DLD1 (cell line): Measurements from ENCODE around the gene TIE1.

Source experiments
- in situ Hi-C: cut with HindIII; loops from 2 replicates; pipeline ENCODE4 v1.10.0; 2017; ENCODE audit warnings: low sequenced_read_pairs

Gene TIE1

GRCh38 chr1:43334453-43335205 lies 33.8 kb downstream of the TIE1 start:
- in situ Hi-C loops, result no loop called here

- in situ Hi-C loops, result no loop called here
Observed at GRCh38 chr1:43337588-43337987, 36.8 kb downstream of the TIE1 start, which contains the start of gene MPL. Gene MPL, plus strand, starts transcription at chr1:43337818. Its CDS starts 31 bp downstream, at chr1:43337849.

GRCh38 chr1:43338001-43338400 lies 37.2 kb downstream of the TIE1 start:
- in situ Hi-C loops, result no loop called here

GRCh38 chr1:43339584-43340232 lies 38.9 kb downstream of the TIE1 start:
- in situ Hi-C loops, result no loop called here

GRCh38 chr1:43340559-43340958 lies 39.8 kb downstream of the TIE1 start:
- in situ Hi-C loops, result no loop called here

- in situ Hi-C loops, result no loop called here
Observed at GRCh38 chr1:43344267-43344850, 43.6 kb downstream of the TIE1 start.

GRCh38 chr1:43345120-43345519 lies 44.3 kb downstream of the TIE1 start:
- in situ Hi-C loops, result no loop called here

GRCh38 chr1:43346636-43347035 lies 45.9 kb downstream of the TIE1 start:
- in situ Hi-C loops, result no loop called here

- in situ Hi-C loops, result no loop called here
Observed at GRCh38 chr1:43348343-43348808, 47.6 kb downstream of the TIE1 start.

GRCh38 chr1:43348809-43349593 lies 48.2 kb downstream of the TIE1 start:
- in situ Hi-C loops, result no loop called here

GRCh38 chr1:43349594-43350306 lies 49.0 kb downstream of the TIE1 start:
- in situ Hi-C loops, result no loop called here

- in situ Hi-C loops, result no loop called here
Observed at GRCh38 chr1:43350976-43351375, 50.2 kb downstream of the TIE1 start.

- in situ Hi-C loops, result no loop called here
Observed at GRCh38 chr1:43351421-43352350, 50.9 kb downstream of the TIE1 start.

GRCh38 chr1:43352351-43352705 lies 51.5 kb downstream of the TIE1 start:
- in situ Hi-C loops, result no loop called here

GRCh38 chr1:43352881-43353280 lies 52.1 kb downstream of the TIE1 start:
- in situ Hi-C loops, result no loop called here

GRCh38 chr1:43354471-43354870 lies 53.7 kb downstream of the TIE1 start:
- in situ Hi-C loops, result no loop called here

- in situ Hi-C loops, result no loop called here
Observed at GRCh38 chr1:43354936-43355335, 54.2 kb downstream of the TIE1 start.

GRCh38 chr1:43357251-43357650 lies 56.5 kb downstream of the TIE1 start:
- in situ Hi-C loops, result no loop called here

- in situ Hi-C loops, result no loop called here
Observed at GRCh38 chr1:43358121-43358745, 57.5 kb downstream of the TIE1 start.
